HepG2 (cell line): ENCODE data around the gene SLC22A7. TPM values are rescaled to one million over a fixed set of nuclear protein-coding genes. Genes with fewer than 3 reads are reported as not detected.
A peak's percentile ranks its signal among the peaks of the same experiment; 100 is the strongest.

ENCODE experiments used
- ATAC-seq: fragments of 200-7000 bp; cut with Tn5 transposase; 3 replicates; pipeline ENCODE4 v1.9.1; 2020; ENCODE audit warnings: mild to moderate bottlenecking, moderate library complexity
- BruUV-seq: library from RNA; stranded (reverse); fragments of 400-500 nt; replicated peaks from 2 replicates; lab custom pipeline; 2021; lab: Mats Ljungman, UMichigan
- CTCF ChIA-PET: fragments of 300-600 bp; formaldehyde crosslinking; extraction: SDS; loops from one replicate; lab custom pipeline; 2021; ENCODE audit warnings: low total read pairs, inconsistent platforms, low intra/inter-chr PET ratio; lab: Yijun Ruan, JAX
- POLR2A ChIA-PET: fragments of 350-600 bp; sonication (Branson Sonifier 250); formaldehyde crosslinking; loops from one replicate; lab custom pipeline; 2020; ENCODE audit warnings: antibody characterized with exemption, inconsistent platforms; lab: Yijun Ruan, JAX
- DNase-seq: peaks from one replicate; pipeline ENCODE4 v3.0.0-alpha.2; 2015; ENCODE audit warnings: low spot score
- FAIRE-seq: peaks from 3 replicates; lab custom pipeline; 2011; peaks lifted over from hg19 to GRCh38; lab: Jason Lieb, UNC
- H2AFZ ChIP-seq: one replicate; pipeline ENCODE4 v1.6.1; 2011; ENCODE audit warnings: low read length, inconsistent platforms
- H3K27ac ChIP-seq: fragments of 300-600 bp; 3 replicates; pipeline ENCODE4 v1.8.0; 2011; ENCODE audit warnings: mixed run types, mild to moderate bottlenecking, mixed read lengths, low read length, inconsistent platforms; ENCODE audit not compliant: insufficient read depth; ENCODE audit errors: extremely low read length
- H3K27me3 ChIP-seq, 2 experiments: fragments of 200-600 bp in 1 of 2; 2 replicates in 1 of 2; 3 replicates in 1 of 2; pipeline versions ENCODE4 v1.6.0 to v1.8.0; 2011; ENCODE audit warnings: low read length in 2 of 2, mild to moderate bottlenecking in 2 of 2, moderate library complexity in 2 of 2, inconsistent platforms in 1 of 2; ENCODE audit not compliant: insufficient read depth in 2 of 2, control insufficient read depth in 1 of 2
- H3K36me3 ChIP-seq, 2 experiments: fragments of 200-600 bp in 1 of 2; replicated peaks in 1 of 2; 2 replicates in 1 of 2; 3 replicates in 1 of 2; pipeline versions ENCODE4 v1.5.1 to v1.8.0; 2011; ENCODE audit warnings: low read length in 2 of 2, inconsistent platforms in 1 of 2; ENCODE audit not compliant: insufficient read depth in 2 of 2, control insufficient read depth in 1 of 2
- H3K4me1 ChIP-seq: 2 replicates; pipeline ENCODE4 v1.5.1; 2012; ENCODE audit warnings: low read length, inconsistent platforms; ENCODE audit not compliant: insufficient read depth
- H3K4me2 ChIP-seq: 2 replicates; pipeline ENCODE4 v1.6.0; 2011; ENCODE audit warnings: low read depth, low read length, inconsistent platforms
- H3K4me3 ChIP-seq, 3 experiments: fragments of 200-600 bp in 1 of 3; sonication (generic), shearing (Covaris generic) in 1 of 3; replicated peaks in 1 of 3; 2 replicates each; pipeline ENCODE4 v1.5.1; 2011 to 2016; ENCODE audit warnings: low read length in 3 of 3, inconsistent platforms in 2 of 3, low read depth in 2 of 3, mild to moderate bottlenecking in 2 of 3, control low read depth in 1 of 3, mixed read lengths in 1 of 3; ENCODE audit not compliant: insufficient read depth in 1 of 3
- H3K79me2 ChIP-seq: one replicate; pipeline ENCODE4 v1.6.1; 2011; ENCODE audit warnings: low read length, inconsistent platforms; ENCODE audit not compliant: insufficient read depth
- H3K9ac ChIP-seq: 2 replicates; pipeline ENCODE4 v1.6.0; 2011; ENCODE audit warnings: mild to moderate bottlenecking, low read depth, low read length, inconsistent platforms; ENCODE audit not compliant: insufficient read depth
- H3K9me3 ChIP-seq: 2 replicates; pipeline ENCODE4 v1.5.1; 2012; ENCODE audit warnings: mild to moderate bottlenecking, low read length
- H4K20me1 ChIP-seq: 2 replicates; pipeline ENCODE4 v1.6.0; 2011; ENCODE audit warnings: inconsistent platforms, mild to moderate bottlenecking, low read length, moderate library complexity; ENCODE audit not compliant: insufficient read depth
- DPF2 ChIP-seq: sonication (generic); formaldehyde crosslinking; IDR thresholded peaks from 2 replicates; pipeline ENCODE4 v1.4.0; 2020; ENCODE audit warnings: mild to moderate bottlenecking, low read depth, missing genetic modification reagents, borderline replicate concordance
- HDAC1 ChIP-seq: sonication (generic); formaldehyde crosslinking; IDR thresholded peaks from 2 replicates; pipeline ENCODE4 v1.5.1; 2020; ENCODE audit warnings: mild to moderate bottlenecking, missing genetic modification reagents
- HMGXB3 ChIP-seq: sonication (generic); formaldehyde crosslinking; IDR thresholded peaks from 2 replicates; pipeline ENCODE4 v1.4.0; 2020; ENCODE audit warnings: missing genetic modification reagents, borderline replicate concordance
- KLF16 ChIP-seq, 2 experiments: sonication (generic) in 1 of 2; formaldehyde crosslinking in 1 of 2; IDR thresholded peaks; 2 replicates each; pipeline versions ENCODE4 v1.6.1 to v1.8.0; 2016 to 2023; ENCODE audit warnings: missing genetic modification reagents in 2 of 2, missing compliant biosample characterization in 1 of 2
- NFIC ChIP-seq: IDR thresholded peaks from 2 replicates; pipeline ENCODE4 v1.6.1; 2012; ENCODE audit warnings: mild to moderate bottlenecking, low read length, inconsistent platforms
- PAX8 ChIP-seq: sonication (generic); formaldehyde crosslinking; IDR thresholded peaks from 2 replicates; pipeline ENCODE4 v1.8.0; 2022; ENCODE audit warnings: mild to moderate bottlenecking, missing genetic modification reagents, borderline replicate concordance
- TOE1 ChIP-seq: sonication (generic); formaldehyde crosslinking; IDR thresholded peaks from 2 replicates; pipeline ENCODE4 v1.4.0; 2020; ENCODE audit warnings: mild to moderate bottlenecking, missing genetic modification reagents
- TOPORS ChIP-seq: sonication (generic); formaldehyde crosslinking; IDR thresholded peaks from 2 replicates; pipeline ENCODE4 v1.8.0; 2023; ENCODE audit warnings: mild to moderate bottlenecking, missing genetic modification reagents
- ZBTB37 ChIP-seq: sonication (generic); formaldehyde crosslinking; IDR thresholded peaks from 2 replicates; pipeline ENCODE4 v1.4.0; 2020; ENCODE audit warnings: mild to moderate bottlenecking, missing genetic modification reagents
- ZNF354B ChIP-seq: sonication (generic); formaldehyde crosslinking; IDR thresholded peaks from 2 replicates; pipeline ENCODE4 v1.8.0; 2022; ENCODE audit warnings: mild to moderate bottlenecking, missing genetic modification reagents
- ZNF441 ChIP-seq: sonication (generic); formaldehyde crosslinking; IDR thresholded peaks from 2 replicates; pipeline ENCODE4 v1.7.0; 2021; ENCODE audit warnings: missing genetic modification reagents, borderline replicate concordance
- WGBS: methylation state at CpG from one replicate; pipeline ENCODE4 v1.1.6; 2017; ENCODE audit warnings: low lambda C conversion rate; 5-methylcytosine and 5-hydroxymethylcytosine counted together
- in situ Hi-C: cut with HindIII; loops from 2 replicates; pipeline ENCODE4 v1.10.0; 2017; ENCODE audit warnings: low pct_unique_long_range_greater_than_20kb; ENCODE audit not compliant: extremely low pct_ligation_motif_present
- intact Hi-C: fragments of 100-400 bp; cut with micrococcal nuclease; formaldehyde crosslinking; loops from one replicate; pipeline ENCODE4 v1.10.0; 2022; ENCODE audit not compliant: unreplicated experiment
- polyA plus RNA-seq, 8 experiments: library from polyadenylated mRNA; depleted of rRNA in 3 of 8; stranded (reverse) in 7 of 8; unstranded in 1 of 8; fragments of >200 nt; fragmentation: Illumina TruSeq in 4 of 8; extraction: Trizol in 4 of 8; gene quantifications; 2 replicates each; pipeline versions ENCODE4 v1.2.1 to v1.2.3, GENCODE V29; 2011 to 2016; ENCODE audit warnings: low read depth in 4 of 8, missing spikeins in 1 of 8, mixed read lengths in 1 of 8; ENCODE audit not compliant: insufficient read depth in 1 of 8
- total RNA-seq, 5 experiments: library from RNA; depleted of rRNA; stranded (reverse); fragments of >200 nt; fragmentation: Illumina TruSeq; extraction: Trizol; gene quantifications; 2 replicates each; pipeline ENCODE4 v1.2.3, GENCODE V29; 2016; ENCODE audit warnings: low read depth in 1 of 5

SLC22A7 gene
- total and polyA plus RNA-seq, 2 of the 13 experiments (the other 11 are each of a cell fraction or from before 2014, with no cell fraction given), result 5.3 to 22.6 TPM

- TF ChIP-seq ZBTB37 (CRISPR knock-in tag) (no peak), TOPORS (0 out of 2 replicates have a peak, but pooled peaks have one; percentile 56), NFIC (no peak)
Observed at GRCh38 chr6:43307451-43308100, 9.5 kb downstream of the SLC22A7 start (continued).

GRCh38 chr6:43308101-43308989, 10.3 kb downstream of the SLC22A7 start, which contains the start of gene CRIP3:
Gene CRIP3, minus strand, starts transcription at chr6:43308826. Its CDS starts 34 bp downstream, at chr6:43308792.
- no TSS peak for BruUV-seq
- Histone ChIP-seq H3K4me1 (peaks cover 43% of the 10 kb centered on the region), H3K79me2 (no peaks in the 10 kb centered on the region), H3K36me3 (no peaks in the 10 kb centered on the region), H3K9ac (peak within 1 kb of the TSS; percentile 43), H3K4me3 (peak within 1 kb of the TSS; percentile 38 to 70 (median 43)), H2AFZ (peak within 1 kb of the TSS; percentile 79), H3K27me3 (no peaks in the 10 kb centered on the region), H3K27ac (no peak within 1 kb of the TSS), H4K20me1 (no peaks in the 10 kb centered on the region), H3K9me3 (no peaks in the 10 kb centered on the region), H3K4me2 (peak within 1 kb of the TSS; percentile 82)
- ATAC-seq (peak; percentile 69), DNase-seq (no peak), FAIRE-seq (peak; percentile 60)
- CTCF ChIA-PET, result interaction anchor here (1.1 kb wide), 1 partner anchor 47 kb away, joined by 4 read pairs; no protein-coding TSS in a partner anchor
- in situ Hi-C loops, result no loop called here
- POLR2A ChIA-PET, result interaction anchor here (0.9 to 3.1 kb wide), 5 partner anchors 11 to 62 kb away, joined by 4 to 28 read pairs (median 8); partner anchors contain the start of gene SLC22A7
- WGBS, result 24% methylated on average over 15 of the region's 39 CpGs
- intact Hi-C loops, result no loop called here
- TF ChIP-seq DPF2 (CRISPR knock-in tag) (0 out of 2 replicates have a peak, but pooled peaks have one; percentile 24), TOPORS (no peak), TOE1 (peak; percentile 39; the same call in 1 of the 2 replicates), PAX8 (peak; percentile 68; the same call in 1 of the 2 replicates), HMGXB3 (CRISPR knock-in tag) (peak; percentile 18; the same call in 1 of the 2 replicates), ZNF354B (CRISPR knock-in tag) (no peak), ZNF441 (CRISPR knock-in tag) (peak; percentile 77; the same call in 1 of the 2 replicates), HDAC1 (CRISPR knock-in tag) (0 out of 2 replicates have a peak, but pooled peaks have one; percentile 48), KLF16 (CRISPR knock-in tag; IDR thresholded peaks at IDR 0.05) (peak in 1 of 2 experiments; percentile 77; a peak in 1 of 4 replicates)
